Measurements from ENCODE around the gene DACH2.

DACH2 gene

GRCh38 chrX:86806786-86807185 lies 658.5 kb downstream of the DACH2 start:
- no peak for DNase-seq (ENCODE audit: low read depth)

GRCh38 chrX:86809651-86810050 lies 661.4 kb downstream of the DACH2 start:
- DNase-seq (ENCODE audit: low read depth): no peak

- no peak for DNase-seq (ENCODE audit: low read depth)
Observed at GRCh38 chrX:86829786-86830185, 681.5 kb downstream of the DACH2 start.

- DNase-seq (ENCODE audit: low read depth): no peak
Observed at GRCh38 chrX:86830685-86831084, 682.4 kb downstream of the DACH2 start.

GRCh38 chrX:86845101-86845500 lies 696.9 kb downstream of the DACH2 start:
- no peak for DNase-seq (ENCODE audit: low read depth)

Data from CMK (cell line).